Left ventricle myocardium inferior (tissue), 1 donor: ENCODE data around the gene DNAH8. TPM values are rescaled to one million over a fixed set of nuclear protein-coding genes. Genes with fewer than 3 reads are reported as not detected.

Experiments used
- DNase-seq: peaks from one replicate; pipeline ENCODE4 v3.0.0-alpha.2; 2020
- H3K27ac ChIP-seq: fragments of 200-600 bp; replicated peaks from 2 replicates; pipeline ENCODE4 v1.8.0; 2021
- H3K27me3 ChIP-seq: fragments of 200-600 bp; 2 replicates; pipeline ENCODE4 v1.8.0; 2021; ENCODE audit warnings: low read depth
- H3K36me3 ChIP-seq: fragments of 200-600 bp; 2 replicates; pipeline ENCODE4 v1.8.0; 2021
- H3K4me1 ChIP-seq: fragments of 200-600 bp; 2 replicates; pipeline ENCODE4 v1.8.0; 2021
- H3K4me3 ChIP-seq: fragments of 200-600 bp; 2 replicates; pipeline ENCODE4 v1.8.0; 2021; ENCODE audit warnings: mild to moderate bottlenecking, moderate library complexity
- H3K9me3 ChIP-seq: fragments of 200-600 bp; replicated peaks from 2 replicates; pipeline ENCODE4 v1.8.0; 2021
- CTCF ChIP-seq: fragments of 200-600 bp; IDR thresholded peaks from 2 replicates; pipeline ENCODE4 v1.8.0; 2021; ENCODE audit warnings: antibody characterized with exemption, mild to moderate bottlenecking, borderline replicate concordance
- intact Hi-C: fragments of 100-400 bp; cut with micrococcal nuclease; formaldehyde crosslinking; loops from one replicate; pipeline ENCODE4 v1.11.0; 2022
- total RNA-seq: library from RNA; stranded (reverse); fragmentation: NEBNext Ultra II Directional; extraction: Animal tissue kit (Norgen Biotek cat#: 25700); gene quantifications from one replicate; pipeline ENCODE4 v1.2.1, GENCODE V29; 2021
- donor health status: DM: no; HTN: yes; CAD: no; lungs with severe emphysema.

The DNAH8 gene
- total RNA-seq, 1 donor from 2014 or later = 0.03 TPM

- no peak for TF ChIP-seq CTCF
- no peak overlapping the region for H3K4me3 ChIP-seq
- H3K9me3 ChIP-seq = no peaks in the 10 kb centered on the region
- H3K4me1 ChIP-seq = no peaks in the 10 kb centered on the region
- no peak for DNase-seq
- H3K27me3 ChIP-seq = peaks cover 48% of the 10 kb centered on the region
- no peak overlapping the region for H3K27ac ChIP-seq
- intact Hi-C loops = no loop called here
- no peaks in the 10 kb centered on the region for H3K36me3 ChIP-seq
Observed at GRCh38 chr6:38848760-38849159, 133.6 kb downstream of the DNAH8 start.

- Histone ChIP-seq H3K27me3 (peaks cover 55% of the 10 kb centered on the region), H3K9me3 (no peaks in the 10 kb centered on the region), H3K4me1 (no peaks in the 10 kb centered on the region), H3K4me3 (no peak overlapping the region), H3K27ac (no peak overlapping the region), H3K36me3 (no peaks in the 10 kb centered on the region)
- DNase-seq = no peak
- no peak for TF ChIP-seq CTCF
- intact Hi-C loops = no loop called here
Observed at GRCh38 chr6:38852215-38852614, 137.1 kb downstream of the DNAH8 start.

GRCh38 chr6:38853236-38853635 lies 138.1 kb downstream of the DNAH8 start:
- intact Hi-C loops = no loop called here
- H3K36me3 ChIP-seq = no peaks in the 10 kb centered on the region
- no peak for DNase-seq
- no peaks in the 10 kb centered on the region for H3K9me3 ChIP-seq
- H3K4me3 ChIP-seq = no peak overlapping the region
- H3K27me3 ChIP-seq = peaks cover 52% of the 10 kb centered on the region
- no peaks in the 10 kb centered on the region for H3K4me1 ChIP-seq
- H3K27ac ChIP-seq = no peak overlapping the region
- no peak for TF ChIP-seq CTCF

- Histone ChIP-seq H3K9me3 (no peaks in the 10 kb centered on the region), H3K4me3 (no peak overlapping the region), H3K27me3 (peaks cover 47% of the 10 kb centered on the region), H3K4me1 (no peaks in the 10 kb centered on the region), H3K36me3 (no peaks in the 10 kb centered on the region), H3K27ac (no peak overlapping the region)
- intact Hi-C loops = no loop called here
- DNase-seq = no peak
- no peak for TF ChIP-seq CTCF
Observed at GRCh38 chr6:38856492-38856891, 141.4 kb downstream of the DNAH8 start.

GRCh38 chr6:38857815-38858214 lies 142.7 kb downstream of the DNAH8 start:
- Histone ChIP-seq H3K27me3 (peaks cover 35% of the 10 kb centered on the region), H3K9me3 (no peaks in the 10 kb centered on the region), H3K27ac (no peak overlapping the region), H3K4me3 (no peak overlapping the region), H3K36me3 (no peaks in the 10 kb centered on the region), H3K4me1 (no peaks in the 10 kb centered on the region)
- no peak for DNase-seq
- no peak for TF ChIP-seq CTCF
- intact Hi-C loops = no loop called here

- no peak for DNase-seq
- peaks cover 34% of the 10 kb centered on the region for H3K27me3 ChIP-seq
- H3K4me3 ChIP-seq = no peak overlapping the region
- no peaks in the 10 kb centered on the region for H3K9me3 ChIP-seq
- TF ChIP-seq CTCF = no peak
- H3K4me1 ChIP-seq = no peaks in the 10 kb centered on the region
- intact Hi-C loops = no loop called here
- no peak overlapping the region for H3K27ac ChIP-seq
- H3K36me3 ChIP-seq = no peaks in the 10 kb centered on the region
Observed at GRCh38 chr6:38860041-38860440, 144.9 kb downstream of the DNAH8 start.
